ENCODE results near the gene CFAP210.

The CFAP210 gene, protein sequence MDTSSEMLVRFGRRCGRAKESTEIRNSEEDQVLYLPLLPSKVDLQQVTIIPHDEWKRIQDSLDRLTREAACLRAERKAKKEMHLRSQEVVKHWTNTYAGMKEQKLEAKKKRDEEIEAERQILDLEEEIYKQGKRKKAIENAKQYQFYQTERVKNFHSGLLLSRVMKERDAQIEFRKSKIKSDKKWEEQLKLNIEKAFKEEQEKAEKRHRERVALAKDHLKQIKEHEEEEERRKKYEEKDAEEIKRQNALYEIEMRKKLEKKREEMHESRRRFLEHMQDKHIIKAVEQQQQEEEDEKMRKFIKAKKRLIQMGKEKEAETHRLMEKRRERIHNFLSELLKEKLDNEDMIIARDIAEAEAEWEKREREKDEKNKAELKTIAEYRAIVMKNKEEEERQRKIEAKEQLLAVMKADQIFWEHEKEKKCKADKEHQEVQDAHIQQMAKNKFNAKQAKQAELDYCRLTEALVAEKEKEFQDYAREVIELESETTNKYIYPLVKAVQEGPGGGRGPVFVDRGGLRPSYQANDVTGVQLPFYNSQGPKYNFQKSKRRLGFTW

DNA sequence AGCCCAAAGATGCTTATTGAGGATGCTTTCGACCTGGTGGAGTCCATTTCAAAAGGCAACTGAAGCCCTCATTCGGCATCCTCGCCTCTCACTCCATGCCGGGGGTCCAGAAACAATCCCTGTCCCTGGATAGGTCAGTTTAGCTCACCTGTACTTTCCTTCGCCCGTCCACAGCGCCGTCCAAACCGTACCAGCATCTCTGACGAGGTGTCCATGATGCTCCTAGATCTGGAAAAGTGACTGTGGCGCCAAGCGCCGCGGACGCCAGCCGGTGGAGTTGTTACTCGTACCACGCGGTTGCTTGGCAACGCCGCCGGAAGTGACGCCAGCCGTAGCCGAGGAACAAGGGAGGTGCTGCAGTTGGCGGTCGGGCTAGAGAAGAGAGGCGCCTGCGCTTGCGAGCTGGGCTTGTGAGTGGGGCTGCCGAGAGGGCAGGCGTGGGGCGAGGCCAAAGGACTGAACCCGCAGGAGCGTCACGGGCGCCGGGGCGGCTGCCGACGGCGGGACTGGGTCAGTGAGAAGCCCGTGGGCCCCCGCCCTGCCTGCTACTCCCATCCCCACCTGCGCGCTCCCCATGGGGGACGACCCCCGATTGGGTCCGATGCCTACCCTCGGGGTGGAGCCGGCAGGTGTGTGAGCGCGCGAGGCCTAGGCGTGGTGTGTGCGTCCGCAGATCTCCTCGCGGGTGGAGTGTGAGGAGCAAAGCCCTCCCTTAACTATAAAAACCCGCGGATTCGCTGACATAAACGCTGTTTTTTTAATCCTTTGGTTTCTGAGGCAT is at the start of gene CFAP210, which contains the start of gene PHOSPHO2:
Gene CFAP210 (minus strand): TSS at position 293 of the 781 bp plus-strand sequence. CDS start 78 bp downstream, at position 215.
Gene PHOSPHO2 (plus strand): TSS at position 357 of the 781 bp plus-strand sequence. CDS start 6,503 bp downstream, outside the sequence.
- peak; percentile 96 to 98 (median 96) for DNase-seq

DNA sequence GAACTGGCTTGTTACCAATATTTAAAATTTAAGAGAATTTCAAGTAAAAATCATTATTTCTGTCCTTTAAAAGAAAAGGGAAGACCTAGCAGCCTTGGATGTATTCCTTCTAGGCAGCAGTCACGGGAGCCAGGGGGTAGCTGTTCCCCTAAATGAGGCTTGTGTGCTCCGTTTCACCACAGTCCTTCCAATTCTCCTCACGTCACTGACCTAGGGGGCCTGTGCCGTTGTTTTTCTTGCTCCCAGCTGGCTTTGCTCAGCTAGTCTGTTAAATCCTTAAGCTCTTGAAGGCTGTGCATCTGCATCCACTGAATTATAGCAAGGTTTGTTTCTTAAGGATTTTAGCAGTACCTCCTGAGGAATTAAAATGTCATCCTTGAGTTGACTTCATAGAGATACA is 49.3 kb upstream of the CFAP210 start:
- no peak for DNase-seq

DNA sequence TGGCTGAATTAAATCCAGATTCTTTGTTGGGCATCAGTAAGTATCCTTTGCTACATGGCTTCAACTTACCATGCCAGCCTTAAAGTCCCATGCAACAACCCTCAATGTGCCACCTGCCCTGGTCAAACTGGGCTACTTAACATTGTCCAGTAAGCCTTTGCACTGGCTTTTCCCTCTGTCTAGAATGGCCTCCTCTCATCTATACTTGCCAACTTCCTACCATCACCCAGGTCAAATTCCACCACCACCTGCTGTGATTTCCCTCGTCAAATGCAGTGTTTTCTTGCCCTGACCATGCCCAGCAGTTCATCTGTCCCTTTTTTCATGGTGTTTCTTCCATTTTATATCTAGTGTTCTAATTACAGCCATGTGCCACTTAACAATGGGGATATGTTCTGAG is 45.1 kb upstream of the CFAP210 start:
- no peak for DNase-seq

DNA sequence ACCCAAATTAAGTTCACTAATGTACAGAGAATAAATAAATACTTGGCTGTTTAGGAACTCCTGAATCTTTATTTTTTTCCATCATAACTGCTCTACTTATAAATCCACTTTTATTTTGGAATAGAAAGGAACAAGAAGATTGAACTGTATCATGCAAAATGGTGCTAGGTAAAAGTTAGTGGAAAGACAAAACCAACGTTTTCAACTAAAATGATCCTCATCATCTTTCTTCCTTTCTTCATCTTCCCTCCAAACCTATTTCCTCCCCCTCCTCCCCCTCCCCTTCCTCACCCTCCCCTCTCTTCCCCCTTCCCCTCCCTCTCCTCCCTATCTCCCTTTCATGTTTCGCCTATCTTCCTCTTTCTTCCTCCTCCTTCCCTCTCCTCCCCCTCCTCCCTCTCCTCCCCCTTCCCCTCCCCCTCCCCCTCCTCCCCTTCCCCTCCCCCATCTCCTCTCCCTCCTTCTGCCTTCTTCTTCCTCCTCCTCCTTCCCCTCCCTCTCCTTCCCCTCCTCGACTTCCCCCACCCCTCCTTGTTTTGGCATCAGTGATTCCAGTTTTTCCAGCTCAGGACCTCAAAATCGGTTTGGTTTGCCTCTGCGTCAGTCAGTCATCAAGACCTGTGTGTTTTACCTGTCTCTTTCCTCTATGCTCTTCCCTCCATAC is 44.5 kb upstream of the CFAP210 start:
- DNase-seq, result no peak

DNA sequence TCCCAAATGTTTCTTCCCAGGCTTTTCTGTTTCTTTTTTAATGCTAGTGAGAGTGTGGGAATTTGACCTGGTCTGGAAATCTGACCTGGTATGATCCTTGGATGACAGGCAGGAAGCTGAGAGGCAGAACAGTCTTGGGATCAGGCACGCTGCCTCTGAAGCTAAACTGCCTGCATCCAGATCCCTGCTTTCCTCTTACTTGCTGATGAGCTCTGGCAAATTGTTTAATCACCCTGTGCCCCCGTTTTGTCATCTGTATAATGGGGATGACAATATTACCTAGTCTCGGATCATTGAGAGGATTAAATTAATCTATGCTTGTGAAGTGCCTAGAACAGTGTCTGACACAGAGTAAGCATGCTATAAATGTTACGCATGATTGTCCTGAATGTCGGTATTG is 42.7 kb upstream of the CFAP210 start:
- DNase-seq, result no peak

DNA sequence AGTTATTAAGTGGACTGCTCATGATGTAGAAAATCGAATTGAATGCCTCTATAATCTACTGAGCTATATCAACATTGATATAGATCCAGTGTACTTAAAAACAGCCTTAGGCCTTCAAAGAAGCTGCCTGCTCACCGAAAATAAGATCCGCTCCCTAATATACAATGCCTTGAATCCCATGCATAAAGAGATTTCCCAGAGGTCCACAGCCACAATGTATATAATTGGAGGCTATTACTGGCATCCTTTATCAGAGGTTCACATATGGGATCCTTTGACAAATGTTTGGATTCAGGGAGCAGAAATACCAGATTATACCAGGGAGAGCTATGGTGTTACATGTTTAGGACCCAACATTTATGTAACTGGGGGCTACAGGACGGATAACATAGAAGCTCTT is 41.4 kb upstream of the CFAP210 start:
- DNase-seq, result no peak

DNA sequence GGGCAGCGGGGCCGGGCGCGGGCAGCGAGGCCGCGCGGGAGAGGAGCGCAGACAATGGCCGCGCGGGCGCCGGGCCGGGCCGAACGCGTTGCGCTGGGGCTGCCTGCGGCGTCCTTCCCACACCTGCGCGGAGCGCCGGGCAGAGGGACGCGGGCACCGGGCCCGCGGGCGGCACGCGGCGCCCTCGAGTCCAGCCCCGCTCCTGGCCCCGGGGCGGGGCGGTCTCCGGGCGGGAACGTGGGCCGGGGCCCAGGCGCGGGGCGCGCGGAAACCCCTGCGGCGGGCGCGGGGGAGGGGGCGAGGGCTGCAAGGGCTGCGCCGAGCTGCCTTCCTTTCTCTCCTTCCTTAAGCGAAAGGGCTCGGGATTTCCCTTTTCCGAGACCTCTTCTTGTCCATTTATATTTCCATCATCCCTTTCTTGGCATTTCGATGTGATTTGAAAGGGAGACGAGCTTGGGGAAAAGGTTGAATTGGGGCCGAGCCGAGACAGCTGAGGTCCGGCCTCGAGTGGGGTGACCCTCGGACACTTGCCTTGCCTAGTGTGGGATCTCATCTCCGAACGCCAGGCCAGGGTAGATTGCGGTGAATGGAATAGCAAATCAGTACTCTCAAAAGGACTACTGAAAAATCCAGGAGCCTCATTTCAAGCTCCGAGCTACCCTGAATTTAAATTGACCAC is 40.1 kb upstream of the CFAP210 start:
- no peak for DNase-seq

DNA sequence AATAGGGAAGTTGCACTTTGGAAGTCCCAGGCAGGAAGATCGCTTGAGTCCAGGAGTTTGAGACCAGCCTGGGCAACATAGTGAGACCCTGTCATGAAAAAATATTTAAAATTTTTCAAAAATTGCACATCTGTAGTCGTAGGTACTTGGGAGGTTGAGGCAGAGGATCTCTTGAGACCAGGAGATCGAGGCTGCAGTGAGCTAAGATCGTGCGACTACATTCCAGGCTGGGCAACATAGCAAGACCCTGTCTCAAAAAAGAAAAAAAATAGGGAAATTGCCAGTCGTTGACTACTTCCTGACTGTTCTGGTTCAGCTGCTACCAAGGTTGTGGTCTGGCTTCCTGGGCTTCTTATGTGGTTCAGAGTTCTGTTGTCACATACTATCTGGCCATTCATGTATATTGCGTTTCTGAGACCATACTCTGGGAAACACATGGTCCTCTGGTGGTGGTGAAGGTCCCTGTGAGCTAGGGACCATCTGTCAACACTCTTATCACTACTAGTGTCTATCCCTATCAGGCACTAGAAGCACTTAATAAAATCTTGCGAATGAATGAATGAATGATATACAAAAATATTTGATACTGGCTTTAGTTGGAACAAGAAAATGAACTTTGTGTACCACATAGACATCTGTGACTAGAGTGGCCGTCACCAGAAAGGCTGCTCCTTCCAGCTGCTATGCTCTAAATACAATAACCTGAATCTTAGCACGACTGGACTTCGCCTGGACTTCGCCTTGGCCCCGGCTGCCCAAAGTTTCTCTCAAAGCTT is 38.6 kb upstream of the CFAP210 start:
- DNase-seq, result no peak

DNA sequence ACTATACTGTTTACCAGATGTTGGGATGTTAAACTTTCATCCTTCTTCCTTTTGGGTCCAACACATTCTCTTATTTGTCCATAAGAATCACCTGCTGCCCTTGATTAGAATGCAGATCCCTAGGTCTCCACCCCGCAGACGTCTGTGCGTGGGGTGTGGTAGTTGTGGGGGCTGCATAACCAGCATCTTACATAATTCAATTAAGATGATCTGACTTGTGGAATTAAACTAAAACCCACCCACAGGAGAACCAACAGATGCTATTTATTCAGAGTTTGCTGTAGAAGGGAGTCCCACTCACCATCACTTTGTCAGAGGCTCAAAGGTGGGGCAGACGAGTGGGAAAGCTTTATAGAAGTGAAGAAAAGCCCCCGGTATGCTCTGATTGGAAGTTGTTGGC is 37.9 kb upstream of the CFAP210 start:
- no peak for DNase-seq

DNA sequence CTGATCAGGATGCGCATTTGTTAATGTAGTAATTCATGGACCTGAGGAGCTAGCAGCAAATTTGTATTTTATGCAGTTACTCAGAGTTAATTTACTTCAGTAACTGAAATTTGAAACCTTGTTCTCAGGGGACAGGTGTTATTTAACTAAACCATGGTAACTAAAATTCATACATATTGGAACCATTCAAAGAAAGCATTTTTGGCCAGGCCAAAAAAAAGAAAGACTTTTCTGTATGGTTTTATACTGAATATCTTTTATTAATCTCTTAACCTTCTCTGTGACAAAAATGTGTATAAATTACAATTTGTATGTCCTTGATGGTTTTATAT is 35.0 kb upstream of the CFAP210 start:
- DNase-seq, result no peak

DNA sequence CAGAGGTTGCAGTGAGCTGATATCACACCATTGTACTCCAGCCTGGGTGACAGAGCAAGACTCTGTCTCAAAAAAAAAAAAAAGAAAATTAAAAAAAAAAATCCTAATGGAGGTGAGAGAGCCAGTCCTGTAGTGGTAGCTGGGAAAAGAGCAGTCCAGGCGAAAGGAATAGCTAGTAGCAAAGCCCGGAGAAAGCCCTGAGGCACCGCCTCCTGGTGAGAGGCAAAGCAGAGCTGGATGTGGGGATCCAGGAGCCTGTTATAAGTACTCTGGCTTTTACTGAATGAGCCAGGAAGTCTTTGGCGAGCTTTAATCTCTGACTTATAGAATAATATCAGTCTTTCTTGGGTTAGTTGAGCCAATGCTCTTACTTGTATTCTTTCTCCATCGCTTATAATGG is 32.9 kb upstream of the CFAP210 start:
- DNase-seq, result no peak

DNA sequence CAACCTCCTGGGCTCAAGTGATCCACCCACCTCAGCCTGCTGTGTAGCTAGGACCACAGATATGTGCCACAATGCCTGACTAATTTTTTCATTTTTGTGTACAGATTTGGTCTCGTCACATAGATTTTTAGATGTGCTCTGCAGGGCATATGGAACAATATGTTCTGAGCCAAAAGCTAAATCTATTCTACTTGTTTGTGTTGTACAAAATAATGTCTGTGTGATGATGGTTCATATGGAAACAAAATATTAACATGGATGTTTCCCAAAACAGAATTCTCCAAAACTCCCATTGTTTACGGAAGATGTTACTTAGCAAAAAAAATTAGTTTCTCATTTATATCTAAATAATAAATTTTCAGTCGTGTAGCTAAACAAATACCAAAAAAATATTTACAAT is 26.8 kb upstream of the CFAP210 start:
- DNase-seq, result no peak

DNA sequence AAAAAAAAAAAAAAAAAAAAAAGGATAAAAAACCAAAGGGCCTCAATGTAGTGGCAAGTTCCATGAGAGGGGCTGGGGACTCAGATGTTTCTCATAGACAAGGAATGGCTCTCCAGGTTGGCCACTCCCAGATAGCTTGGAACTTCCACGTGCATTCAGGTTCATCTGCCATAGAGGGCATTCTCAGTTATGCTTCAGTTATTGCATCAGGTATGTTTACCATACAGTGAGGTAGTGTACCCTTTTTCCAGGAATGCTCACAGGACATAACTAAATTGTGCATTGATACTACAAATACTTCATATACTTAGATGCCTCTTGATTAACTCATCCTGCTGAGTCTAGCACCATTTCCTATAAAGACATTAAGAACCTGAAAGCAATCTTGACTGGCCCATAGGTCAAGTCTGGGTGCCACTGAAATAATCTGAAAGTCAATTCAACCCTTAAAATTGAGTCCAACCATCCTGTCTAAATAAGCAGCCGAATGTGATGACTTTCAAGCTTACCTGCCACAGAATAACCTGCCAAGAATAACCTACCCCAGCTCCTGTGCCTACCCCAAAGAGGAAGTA is 24.8 kb upstream of the CFAP210 start:
- no peak for DNase-seq

DNA sequence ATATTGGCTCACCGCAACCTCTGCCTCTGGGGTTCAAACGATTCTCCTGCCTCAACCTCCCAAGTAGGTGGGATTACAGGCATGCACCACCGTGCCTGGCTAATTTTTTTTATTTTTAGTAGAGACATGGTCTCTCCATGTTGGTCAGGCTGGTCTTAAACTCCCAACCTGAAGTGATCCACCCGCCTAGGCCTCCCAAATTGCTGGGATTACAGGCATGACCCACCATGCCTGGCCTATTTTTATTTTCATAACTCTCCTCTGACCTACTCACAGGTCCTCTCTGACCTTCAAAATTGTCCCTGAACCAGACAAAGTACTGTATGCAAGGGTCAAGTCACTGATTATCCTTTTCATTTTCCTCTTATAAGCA is 23.5 kb upstream of the CFAP210 start:
- no peak for DNase-seq

DNA sequence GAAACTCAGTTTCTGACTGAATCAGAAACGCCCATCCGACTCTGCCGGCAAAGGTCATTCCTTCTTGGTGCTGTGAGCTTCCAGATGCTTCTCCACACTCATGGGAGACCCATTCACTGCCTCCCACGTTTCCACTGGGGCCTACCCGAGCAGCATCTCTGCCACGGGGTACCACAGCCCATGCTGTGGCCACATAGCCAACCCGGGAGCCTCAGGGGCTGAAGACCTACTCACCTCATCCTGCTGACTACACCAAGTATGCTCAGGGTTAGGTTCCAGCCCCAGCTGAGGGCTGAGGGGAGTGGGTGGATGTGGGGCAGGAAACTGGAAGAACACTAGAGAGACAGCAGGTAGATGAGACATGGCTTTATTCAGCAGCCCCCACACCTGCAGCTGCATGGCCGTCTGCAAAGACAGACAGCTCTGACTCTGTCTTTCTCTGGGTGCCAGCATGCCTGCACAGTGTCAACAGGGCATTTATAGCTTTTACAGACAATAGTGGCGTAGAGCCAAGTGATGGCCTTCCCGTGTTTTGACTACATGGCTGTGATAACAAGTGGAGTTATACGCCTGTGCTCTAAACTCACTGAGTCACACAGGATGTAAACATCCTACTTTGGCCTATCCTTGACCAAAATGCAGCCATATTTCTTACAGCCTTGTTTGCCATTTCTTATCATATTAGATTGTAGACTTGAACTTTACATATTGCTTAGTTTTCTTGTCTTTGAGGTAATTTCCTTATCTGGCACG is 22.9 kb upstream of the CFAP210 start:
- no peak for DNase-seq

DNA sequence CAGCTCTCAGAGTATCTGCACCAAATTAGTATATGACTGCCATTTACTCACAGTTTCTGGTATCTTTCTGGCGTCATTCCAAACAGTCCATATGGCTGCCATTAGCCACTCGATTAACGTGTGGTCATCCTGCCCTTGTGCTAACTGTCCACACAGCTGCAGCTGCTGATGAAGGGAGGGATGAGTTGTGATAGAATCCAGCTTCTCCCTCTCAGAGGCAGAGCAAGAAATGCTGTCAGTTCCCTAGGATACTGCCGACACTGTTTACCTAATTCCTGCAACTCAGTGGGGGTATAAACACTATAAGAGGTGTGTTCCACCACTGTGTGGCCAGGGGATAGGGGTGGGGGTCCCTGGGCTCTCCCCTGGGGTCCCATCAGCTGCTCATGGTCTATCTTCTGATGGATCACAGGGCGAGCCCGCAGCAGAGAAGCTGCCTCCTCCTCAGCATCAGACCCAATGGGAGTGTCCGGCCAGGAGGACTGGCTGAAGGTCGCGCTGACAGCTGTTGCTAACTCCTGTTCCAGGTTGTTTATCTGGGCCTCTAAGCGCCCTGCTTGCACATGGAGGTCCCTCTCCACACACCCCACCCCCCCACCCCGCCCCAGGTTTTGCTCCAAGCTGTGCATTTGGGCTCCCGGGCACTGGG is 22.2 kb upstream of the CFAP210 start:
- DNase-seq, result no peak

DNA sequence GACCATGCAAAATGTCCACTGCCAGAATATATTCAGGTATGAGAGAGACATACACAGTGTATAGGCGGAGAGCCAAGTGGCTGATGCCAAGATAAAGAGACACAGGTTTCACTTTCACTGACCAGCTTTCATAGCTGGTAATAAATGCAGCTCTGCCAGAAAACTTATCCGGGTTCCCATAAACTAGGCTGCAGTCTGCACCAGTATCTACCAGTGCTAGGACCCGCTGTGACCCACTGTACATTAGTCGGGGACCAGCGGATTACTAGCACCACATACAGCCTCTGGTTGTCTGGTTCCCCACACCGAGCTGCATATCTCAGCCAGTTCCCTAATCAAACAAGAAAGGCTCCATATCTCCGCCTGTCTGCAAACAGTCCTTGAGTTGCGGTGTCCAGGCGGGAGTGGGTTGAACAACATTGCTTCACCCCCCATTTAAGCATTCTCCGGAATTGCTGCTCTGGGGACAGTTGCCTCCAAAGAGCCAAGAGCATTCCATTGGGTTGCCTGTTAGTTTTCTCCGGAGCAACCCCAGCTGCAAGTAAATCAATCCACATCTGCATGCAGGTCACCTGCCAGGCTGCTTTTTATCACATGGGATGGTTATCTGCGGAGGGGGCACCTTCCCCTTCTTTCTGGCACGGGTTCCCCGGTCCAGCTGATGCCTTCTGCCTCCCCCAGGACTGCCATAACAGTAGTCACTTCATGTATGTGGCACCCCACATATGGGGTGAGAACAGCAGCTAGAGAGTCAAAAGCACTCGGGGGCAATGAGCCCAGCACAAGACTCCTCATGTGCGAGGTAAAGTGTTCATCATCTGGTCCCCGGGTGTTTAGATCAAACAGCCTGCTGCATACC is 21.4 kb upstream of the CFAP210 start:
- no peak for DNase-seq

DNA sequence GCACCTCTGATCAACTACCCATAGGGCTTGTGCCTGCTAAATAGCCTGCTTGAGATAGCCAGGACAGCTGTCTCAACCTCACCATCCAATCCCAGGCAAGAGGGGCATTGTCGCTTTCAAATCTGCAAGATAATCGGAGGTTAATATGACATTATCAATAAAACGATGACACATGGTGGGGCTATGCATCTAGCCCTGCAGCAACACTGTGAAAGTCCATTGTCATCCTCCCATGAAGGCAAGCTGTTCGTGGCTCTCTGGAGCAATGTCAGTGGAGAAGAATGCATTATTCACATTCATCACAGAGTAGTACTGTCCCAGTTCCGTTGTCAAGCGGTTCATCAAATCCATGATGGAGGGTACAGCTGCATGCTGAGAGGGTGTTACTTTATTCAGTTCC is 20.5 kb upstream of the CFAP210 start:
- no peak for DNase-seq

DNA sequence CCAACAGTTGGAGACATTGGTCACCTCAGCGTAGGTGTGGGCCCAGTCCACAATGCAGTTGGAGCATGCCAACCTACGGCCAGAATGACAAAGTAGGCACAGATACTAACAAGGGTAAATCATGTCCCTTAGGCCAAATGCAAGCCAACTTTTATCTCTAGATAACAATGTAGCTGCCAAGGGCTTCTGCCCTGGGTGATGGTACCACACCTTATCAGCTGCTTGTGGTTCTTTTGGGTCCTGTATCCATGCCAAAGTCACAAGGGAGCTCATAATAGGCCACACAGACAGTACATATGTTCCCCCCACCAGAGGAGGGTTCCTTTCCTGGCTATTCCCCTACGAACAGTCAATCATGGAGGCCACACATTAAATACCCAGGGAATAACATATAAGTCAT is 19.1 kb upstream of the CFAP210 start:
- DNase-seq, result no peak
